ENCODE results near the gene MYO15B.
A peak's percentile ranks its signal among the peaks of the same experiment; 100 is the strongest.

MYO15B gene

DNA sequence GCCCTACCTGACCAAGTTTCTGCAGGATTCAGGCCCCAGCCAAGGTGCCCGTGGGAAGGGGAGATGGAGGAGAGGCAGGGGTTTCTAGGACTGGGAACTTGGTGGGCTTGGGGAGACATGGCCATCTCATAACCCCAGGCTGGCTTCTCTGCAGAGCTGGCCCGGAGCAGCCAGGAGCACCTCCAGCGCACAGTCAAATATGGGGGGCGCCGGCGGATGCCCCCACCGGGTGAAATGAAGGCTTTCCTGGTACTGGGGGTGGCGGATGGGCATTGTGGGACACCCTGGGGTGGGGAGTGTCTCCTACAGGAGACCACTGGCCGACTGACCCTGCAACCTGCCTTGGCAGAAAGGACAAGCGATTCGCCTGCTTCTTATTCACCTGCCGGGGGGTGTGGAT lies 36.4 kb downstream of the MYO15B start:
- no peak overlapping the region for H3K9ac ChIP-seq (ENCODE audit: low read length)
- H3K27ac ChIP-seq (ENCODE audit: low read depth, low read length) = no peak overlapping the region
- H3K27me3 ChIP-seq (ENCODE audit: control insufficient read depth in 1 of 2, insufficient read depth in 2 of 2, low read length in 2 of 2) = no peaks in the 10 kb centered on the region
- peaks cover 24% of the 10 kb centered on the region for H3K36me3 ChIP-seq (ENCODE audit: insufficient read depth, low read length)
- no peaks in the 10 kb centered on the region for H3K9me3 ChIP-seq (ENCODE audit: low read length)
- no peak overlapping the region for H3K4me3 ChIP-seq (ENCODE audit: low read depth in 1 of 2, low read length in 2 of 2)
- H3K4me1 ChIP-seq (ENCODE audit: insufficient read depth, low read length) = no peaks in the 10 kb centered on the region

DNA sequence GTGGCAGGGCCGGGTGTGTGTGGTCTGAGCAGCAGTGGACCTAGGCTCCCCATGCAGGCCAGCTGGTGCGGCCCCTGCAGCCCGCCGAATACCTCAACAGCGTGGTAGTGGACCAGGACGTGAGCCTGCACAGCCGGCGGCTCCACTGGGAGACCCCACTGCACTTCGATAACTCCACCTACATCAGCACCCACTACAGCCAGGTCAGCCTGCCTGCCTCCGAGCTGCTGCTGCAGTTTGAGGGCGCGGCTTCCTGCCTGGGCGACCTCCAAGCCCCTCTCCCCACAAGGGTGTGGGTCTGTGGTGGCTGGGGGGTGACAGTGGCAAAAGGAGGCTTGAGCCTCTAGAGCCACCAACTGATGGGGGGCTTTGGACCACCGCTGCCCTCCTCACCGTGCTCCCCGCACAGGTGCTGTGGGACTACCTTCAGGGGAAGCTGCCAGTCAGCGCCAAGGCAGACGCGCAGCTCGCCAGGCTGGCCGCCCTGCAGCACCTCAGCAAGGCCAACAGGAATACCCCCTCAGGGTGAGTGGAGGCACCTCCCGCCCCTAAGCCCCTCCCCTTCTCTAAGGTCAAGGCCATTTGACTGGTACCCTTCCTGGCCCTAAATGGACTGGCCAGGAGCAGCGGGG lies 37.2 kb downstream of the MYO15B start:
- H3K9ac ChIP-seq (ENCODE audit: low read length) = no peak overlapping the region
- H3K36me3 ChIP-seq (ENCODE audit: insufficient read depth, low read length) = peaks cover 24% of the 10 kb centered on the region
- H3K27ac ChIP-seq (ENCODE audit: low read depth, low read length) = no peak overlapping the region
- H3K27me3 ChIP-seq (ENCODE audit: control insufficient read depth in 1 of 2, insufficient read depth in 2 of 2, low read length in 2 of 2) = no peaks in the 10 kb centered on the region
- H3K4me1 ChIP-seq (ENCODE audit: insufficient read depth, low read length) = no peaks in the 10 kb centered on the region
- no peak overlapping the region for H3K4me3 ChIP-seq (ENCODE audit: low read depth in 1 of 2, low read length in 2 of 2)
- H3K9me3 ChIP-seq (ENCODE audit: low read length) = no peaks in the 10 kb centered on the region

DNA sequence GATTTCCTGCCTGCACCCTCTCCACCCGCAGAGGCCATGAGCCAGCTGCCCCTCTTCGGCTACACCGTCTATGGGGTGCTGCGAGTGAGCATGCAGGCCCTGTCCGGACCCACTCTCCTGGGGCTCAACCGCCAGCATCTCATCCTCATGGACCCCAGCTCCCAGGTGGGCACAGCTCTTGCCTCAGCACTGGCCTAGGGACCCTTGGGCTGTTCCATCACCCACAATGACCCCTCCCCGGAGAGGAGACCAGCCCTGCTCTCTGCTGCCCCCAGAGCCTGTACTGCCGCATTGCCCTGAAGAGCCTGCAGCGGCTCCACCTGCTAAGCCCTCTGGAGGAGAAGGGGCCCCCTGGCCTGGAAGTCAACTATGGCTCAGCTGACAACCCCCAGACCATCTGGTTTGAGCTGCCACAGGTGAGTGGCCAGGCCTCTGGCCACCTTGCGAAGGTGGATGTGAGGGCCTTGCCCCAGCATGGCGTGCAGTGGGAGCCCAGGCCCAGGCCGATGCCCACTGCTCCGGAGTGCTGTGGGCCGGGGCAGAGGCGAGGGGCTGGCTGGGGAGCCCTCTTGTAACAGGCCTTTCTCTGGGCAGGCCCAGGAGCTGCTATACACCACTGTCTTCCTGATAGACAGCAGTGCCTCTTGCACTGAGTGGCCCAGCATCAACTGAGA lies 38.4 kb downstream of the MYO15B start:
- no peaks in the 10 kb centered on the region for H3K9me3 ChIP-seq (ENCODE audit: low read length)
- H3K4me3 ChIP-seq (ENCODE audit: low read depth in 1 of 2, low read length in 2 of 2) = no peak overlapping the region
- H3K27ac ChIP-seq (ENCODE audit: low read depth, low read length) = no peak overlapping the region
- H3K36me3 ChIP-seq (ENCODE audit: insufficient read depth, low read length) = peaks cover 13% of the 10 kb centered on the region
- H3K9ac ChIP-seq (ENCODE audit: low read length) = no peak overlapping the region
- no peaks in the 10 kb centered on the region for H3K27me3 ChIP-seq (ENCODE audit: control insufficient read depth in 1 of 2, insufficient read depth in 2 of 2, low read length in 2 of 2)
- no peaks in the 10 kb centered on the region for H3K4me1 ChIP-seq (ENCODE audit: insufficient read depth, low read length)

DNA sequence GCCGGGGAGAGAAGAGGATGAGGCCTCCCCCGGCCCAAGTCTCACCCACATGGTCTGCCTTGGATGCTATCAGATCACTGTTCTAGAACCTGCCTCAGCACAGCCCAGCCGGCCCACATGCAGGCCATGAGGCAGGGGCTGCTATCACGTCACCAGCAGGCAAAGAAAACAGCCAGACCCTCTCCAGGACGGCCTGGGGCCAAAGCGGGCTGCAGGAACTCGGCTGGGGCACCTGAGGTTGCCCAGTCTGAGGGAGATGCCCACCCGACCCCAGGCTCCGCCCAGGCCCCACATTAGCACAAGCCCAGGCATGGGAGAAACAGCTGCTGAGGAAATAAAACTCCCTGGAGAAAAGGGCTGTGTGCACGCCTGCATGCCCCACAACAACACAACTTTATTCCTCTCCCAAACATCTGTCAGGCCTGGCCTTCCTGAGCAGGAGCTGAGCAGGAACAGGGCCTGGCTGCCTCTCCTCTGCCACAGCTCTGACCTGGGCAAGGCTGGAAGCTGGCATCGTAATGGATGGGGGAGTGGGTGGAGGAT lies 39.0 kb downstream of the MYO15B start:
- no peaks in the 10 kb centered on the region for H3K4me1 ChIP-seq (ENCODE audit: insufficient read depth, low read length)
- H3K27ac ChIP-seq (ENCODE audit: low read depth, low read length) = no peak overlapping the region
- H3K36me3 ChIP-seq (ENCODE audit: insufficient read depth, low read length) = peaks cover 7% of the 10 kb centered on the region
- no peak overlapping the region for H3K4me3 ChIP-seq (ENCODE audit: low read depth in 1 of 2, low read length in 2 of 2)
- H3K9ac ChIP-seq (ENCODE audit: low read length) = no peak overlapping the region
- H3K27me3 ChIP-seq (ENCODE audit: control insufficient read depth in 1 of 2, insufficient read depth in 2 of 2, low read length in 2 of 2) = no peaks in the 10 kb centered on the region
- no peaks in the 10 kb centered on the region for H3K9me3 ChIP-seq (ENCODE audit: low read length)

DNA sequence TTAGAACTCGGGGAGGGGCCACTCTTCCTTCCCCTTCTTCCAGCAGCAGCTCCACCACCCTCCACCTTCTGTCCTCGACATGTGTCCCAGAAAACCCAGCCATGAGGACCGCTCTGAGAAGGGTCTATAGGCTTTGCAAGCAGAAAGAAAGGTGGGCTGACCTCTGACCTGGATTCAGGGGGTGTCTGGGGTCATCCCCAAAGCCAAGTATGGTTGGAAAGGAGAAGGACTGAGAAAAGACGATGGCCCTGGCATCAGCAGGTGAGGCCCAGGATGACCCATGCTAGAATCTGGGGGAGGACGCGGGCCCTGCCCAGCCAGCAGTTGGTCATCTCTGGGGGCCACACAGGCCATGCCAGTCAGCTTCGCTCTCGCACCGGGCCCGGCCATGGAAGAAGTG lies 39.5 kb downstream of the MYO15B start:
- Histone ChIP-seq H3K9me3 (ENCODE audit: low read length) (no peaks in the 10 kb centered on the region), H3K4me1 (ENCODE audit: insufficient read depth, low read length) (no peaks in the 10 kb centered on the region), H3K9ac (ENCODE audit: low read length) (no peak overlapping the region), H3K27ac (ENCODE audit: low read depth, low read length) (no peak overlapping the region), H3K27me3 (ENCODE audit: control insufficient read depth in 1 of 2, insufficient read depth in 2 of 2, low read length in 2 of 2) (no peaks in the 10 kb centered on the region), H3K36me3 (ENCODE audit: insufficient read depth, low read length) (peaks cover 5% of the 10 kb centered on the region), H3K4me3 (ENCODE audit: low read depth in 1 of 2, low read length in 2 of 2) (no peak overlapping the region)

DNA sequence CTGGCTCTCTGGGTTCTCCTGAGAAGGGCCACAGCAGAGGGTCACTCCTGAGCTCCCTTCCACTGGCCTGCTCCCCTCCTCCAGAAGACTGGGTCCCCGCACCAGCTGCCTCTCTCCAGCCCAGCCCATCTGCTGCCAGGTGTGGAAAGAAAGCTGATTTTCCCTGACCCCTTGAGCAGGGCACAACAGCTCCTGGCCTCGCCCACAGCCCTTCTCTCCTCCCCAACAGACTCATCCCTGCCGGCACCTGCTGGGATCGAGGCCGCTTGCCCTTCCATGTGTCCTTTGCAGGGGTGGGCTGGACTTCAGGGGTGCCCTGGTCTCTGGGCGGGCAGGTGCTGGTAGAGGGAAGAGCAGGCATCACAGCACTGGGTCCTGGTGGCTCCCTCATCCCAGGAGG lies 40.8 kb downstream of the MYO15B start:
- H3K27me3 ChIP-seq (ENCODE audit: control insufficient read depth in 1 of 2, insufficient read depth in 2 of 2, low read length in 2 of 2) = no peaks in the 10 kb centered on the region
- no peak overlapping the region for H3K9ac ChIP-seq (ENCODE audit: low read length)
- no peak overlapping the region for H3K27ac ChIP-seq (ENCODE audit: low read depth, low read length)
- no peaks in the 10 kb centered on the region for H3K9me3 ChIP-seq (ENCODE audit: low read length)
- peaks cover 5% of the 10 kb centered on the region for H3K36me3 ChIP-seq (ENCODE audit: insufficient read depth, low read length)
- no peak overlapping the region for H3K4me3 ChIP-seq (ENCODE audit: low read depth in 1 of 2, low read length in 2 of 2)
- peaks cover 11% of the 10 kb centered on the region for H3K4me1 ChIP-seq (ENCODE audit: insufficient read depth, low read length)

DNA sequence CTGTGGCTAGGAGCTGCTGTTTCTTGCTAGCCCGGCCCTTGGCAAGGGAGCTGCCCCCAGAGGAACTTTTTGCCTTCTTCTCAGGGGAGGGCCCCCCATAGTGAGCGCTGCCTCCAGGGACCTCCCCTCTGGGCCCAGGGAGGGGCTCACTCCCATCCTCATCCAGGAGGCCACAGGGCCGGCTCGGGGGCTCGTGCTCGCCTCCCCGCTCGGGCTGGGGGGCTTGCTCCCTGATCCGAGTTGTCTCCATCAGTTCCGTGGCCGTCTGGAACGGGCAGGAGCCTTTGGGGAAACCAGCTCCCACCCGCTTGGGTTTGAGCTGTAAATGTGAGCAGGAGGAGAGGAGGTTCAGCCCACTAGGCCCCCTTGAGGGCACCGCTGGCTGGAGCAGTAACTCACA lies 41.6 kb downstream of the MYO15B start:
- Histone ChIP-seq H3K9me3 (ENCODE audit: low read length) (no peaks in the 10 kb centered on the region), H3K9ac (ENCODE audit: low read length) (no peak overlapping the region), H3K4me1 (ENCODE audit: insufficient read depth, low read length) (peaks cover 19% of the 10 kb centered on the region), H3K27ac (ENCODE audit: low read depth, low read length) (no peak overlapping the region), H3K4me3 (ENCODE audit: low read depth in 1 of 2, low read length in 2 of 2) (no peak overlapping the region), H3K36me3 (ENCODE audit: insufficient read depth, low read length) (peaks cover 4% of the 10 kb centered on the region), H3K27me3 (ENCODE audit: control insufficient read depth in 1 of 2, insufficient read depth in 2 of 2, low read length in 2 of 2) (no peaks in the 10 kb centered on the region)

DNA sequence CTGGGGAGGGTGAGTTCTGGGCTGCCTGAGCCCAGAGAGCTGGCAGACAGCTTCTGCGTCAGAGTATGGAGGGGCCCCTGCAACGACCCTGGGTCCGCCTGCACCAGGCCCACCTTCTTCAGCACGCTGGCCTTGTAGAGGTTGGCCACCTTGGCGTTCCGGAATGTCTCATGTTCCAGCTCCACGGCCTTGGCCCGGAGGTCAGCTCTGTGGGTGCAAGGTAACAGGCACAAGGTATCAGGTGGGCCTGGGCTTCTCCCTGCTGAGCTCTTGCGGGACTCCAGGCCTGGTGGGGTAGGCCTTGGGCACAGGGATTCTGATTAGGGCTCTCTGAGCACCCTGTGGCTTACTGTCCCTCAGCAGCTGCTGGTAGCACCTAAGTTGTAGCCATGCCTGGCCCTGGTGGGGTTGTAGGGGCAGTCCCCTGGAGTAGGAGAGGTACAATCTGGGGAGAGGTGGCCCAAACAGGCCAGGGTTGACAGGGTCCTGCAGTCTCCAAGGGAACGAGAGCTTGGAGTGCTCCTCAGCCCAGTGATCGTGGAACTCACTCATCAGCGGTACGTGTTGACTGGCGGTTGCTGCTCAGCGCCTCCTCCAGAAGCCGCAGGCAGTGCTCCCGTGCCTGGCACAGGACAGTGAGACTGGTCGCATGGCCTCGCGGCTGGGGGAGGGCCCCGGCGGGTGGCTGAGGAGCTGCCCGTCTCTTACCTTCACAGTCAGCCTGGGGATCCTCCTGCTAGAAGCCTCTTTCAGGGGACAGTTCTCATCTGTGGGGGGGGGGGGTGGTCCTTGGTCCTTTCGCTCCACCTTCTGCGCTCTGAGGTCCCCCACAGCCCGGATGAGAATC lies 42.7 kb downstream of the MYO15B start:
- Histone ChIP-seq H3K4me1 (ENCODE audit: insufficient read depth, low read length) (peaks cover 23% of the 10 kb centered on the region), H3K36me3 (ENCODE audit: insufficient read depth, low read length) (no peaks in the 10 kb centered on the region), H3K4me3 (ENCODE audit: low read depth in 1 of 2, low read length in 2 of 2) (no peak overlapping the region), H3K27ac (ENCODE audit: low read depth, low read length) (no peak overlapping the region), H3K27me3 (ENCODE audit: control insufficient read depth in 1 of 2, insufficient read depth in 2 of 2, low read length in 2 of 2) (no peaks in the 10 kb centered on the region), H3K9ac (ENCODE audit: low read length) (no peak overlapping the region), H3K9me3 (ENCODE audit: low read length) (no peaks in the 10 kb centered on the region)

DNA sequence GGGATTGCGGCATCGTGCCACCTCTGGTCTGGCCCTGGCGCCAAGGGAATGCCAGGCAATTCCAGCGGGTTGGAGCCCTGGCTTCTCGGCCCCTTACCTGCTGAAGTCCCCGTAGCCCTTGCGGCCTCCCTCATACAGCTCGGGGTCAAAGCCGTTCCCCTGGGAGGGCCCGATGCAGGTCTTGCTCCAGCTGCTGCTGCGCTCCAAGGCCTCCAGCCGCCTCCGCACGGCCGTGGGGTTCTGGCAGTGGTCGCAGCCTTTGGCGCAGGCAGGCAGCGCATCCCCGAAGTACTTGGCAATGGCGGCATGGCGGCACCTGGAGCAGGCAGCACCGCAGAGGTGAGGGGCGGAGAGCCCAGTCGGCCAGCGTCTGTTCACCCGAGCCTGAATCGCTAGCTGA lies 43.8 kb downstream of the MYO15B start:
- Histone ChIP-seq H3K4me1 (ENCODE audit: insufficient read depth, low read length) (peaks cover 23% of the 10 kb centered on the region), H3K4me3 (ENCODE audit: low read depth in 1 of 2, low read length in 2 of 2) (no peak overlapping the region), H3K36me3 (ENCODE audit: insufficient read depth, low read length) (no peaks in the 10 kb centered on the region), H3K27me3 (ENCODE audit: control insufficient read depth in 1 of 2, insufficient read depth in 2 of 2, low read length in 2 of 2) (no peaks in the 10 kb centered on the region), H3K9ac (ENCODE audit: low read length) (no peak overlapping the region), H3K27ac (ENCODE audit: low read depth, low read length) (no peak overlapping the region), H3K9me3 (ENCODE audit: low read length) (no peaks in the 10 kb centered on the region)

DNA sequence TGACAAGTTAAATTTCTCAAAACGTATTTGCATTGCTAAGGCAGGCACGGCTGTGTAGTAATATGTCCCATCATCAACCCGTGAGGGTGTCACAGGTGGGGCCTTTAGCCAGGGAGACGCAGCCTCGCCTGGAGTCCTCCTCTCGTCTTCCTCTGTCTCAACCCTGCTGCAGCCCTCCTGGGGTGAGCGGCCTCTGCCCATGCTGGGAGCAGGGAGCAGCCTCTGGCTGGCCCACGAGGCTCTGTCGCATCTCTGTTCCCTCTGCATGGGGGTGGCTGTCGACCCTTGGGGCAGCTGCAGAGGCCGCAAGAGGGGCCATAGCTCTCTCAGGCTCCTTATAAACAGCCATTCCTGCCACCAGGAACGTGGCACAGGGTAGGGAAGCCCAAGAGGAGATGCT lies 44.8 kb downstream of the MYO15B start:
- Histone ChIP-seq H3K27me3 (ENCODE audit: control insufficient read depth in 1 of 2, insufficient read depth in 2 of 2, low read length in 2 of 2) (no peaks in the 10 kb centered on the region), H3K27ac (ENCODE audit: low read depth, low read length) (no peak overlapping the region), H3K4me3 (ENCODE audit: low read depth in 1 of 2, low read length in 2 of 2) (no peak overlapping the region), H3K36me3 (ENCODE audit: insufficient read depth, low read length) (no peaks in the 10 kb centered on the region), H3K4me1 (ENCODE audit: insufficient read depth, low read length) (peaks cover 23% of the 10 kb centered on the region), H3K9ac (ENCODE audit: low read length) (no peak overlapping the region), H3K9me3 (ENCODE audit: low read length) (no peaks in the 10 kb centered on the region)

DNA sequence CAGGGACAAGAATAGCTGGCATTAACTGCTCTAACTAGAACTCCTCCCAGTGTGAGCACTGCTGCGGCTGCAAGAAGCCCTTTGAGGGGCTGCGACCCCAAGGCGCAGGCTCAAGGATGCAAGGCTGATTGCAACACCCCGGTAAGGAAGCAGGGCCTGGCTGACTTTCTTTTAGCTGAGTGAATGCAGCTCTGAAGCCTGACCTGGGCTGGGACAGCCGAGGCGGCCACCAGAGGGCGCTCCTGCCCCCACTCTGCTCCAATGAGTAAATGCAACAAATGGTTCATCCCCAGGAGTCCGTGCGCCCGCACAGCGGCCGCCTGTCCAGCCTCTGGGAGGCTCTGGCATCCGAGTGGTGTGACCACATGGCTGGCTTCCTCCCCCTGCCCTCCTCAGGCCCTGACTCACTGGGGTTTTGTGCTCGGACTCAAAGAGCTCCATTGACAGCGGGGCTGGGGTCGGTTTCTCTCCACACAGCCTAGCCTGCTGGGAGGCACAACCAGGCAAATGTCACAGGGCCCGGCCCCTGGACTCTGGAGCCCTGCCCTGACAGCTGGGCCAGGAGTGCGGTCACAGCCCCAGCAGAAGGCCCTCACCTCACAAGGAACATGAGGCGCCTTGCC lies 45.4 kb downstream of the MYO15B start, which contains the start of gene SMIM5:
Gene SMIM5 (plus strand): TSS at position 572 of the 623 bp plus-strand sequence. CDS start 6,768 bp downstream, outside the sequence.
- peaks cover 23% of the 10 kb centered on the region for H3K4me1 ChIP-seq (ENCODE audit: insufficient read depth, low read length)
- H3K36me3 ChIP-seq (ENCODE audit: insufficient read depth, low read length) = no peaks in the 10 kb centered on the region
- no peaks in the 10 kb centered on the region for H3K9me3 ChIP-seq (ENCODE audit: low read length)
- no peak within 1 kb of the TSS for H3K9ac ChIP-seq (ENCODE audit: low read length)
- no peaks in the 10 kb centered on the region for H3K27me3 ChIP-seq (ENCODE audit: control insufficient read depth in 1 of 2, insufficient read depth in 2 of 2, low read length in 2 of 2)
- peak within 1 kb of the TSS; percentile 4 to 27 for H3K4me3 ChIP-seq (ENCODE audit: low read depth in 1 of 2, low read length in 2 of 2)
- H3K27ac ChIP-seq (ENCODE audit: low read depth, low read length) = peak within 1 kb of the TSS; percentile 48

Data from muscle layer of colon (tissue), 2 donors.